Lower lobe of right lung (tissue), 2 donors: Measurements from ENCODE around the gene PASK. TPM values are rescaled to one million over a fixed set of nuclear protein-coding genes. Genes with fewer than 3 reads are reported as not detected.

Source experiments
- ATAC-seq, 2 donors: fragments of 200-7000 bp; cut with Tn5 transposase; one replicate each; pipeline ENCODE4 v1.9.1; 2020 to 2022; ENCODE audit warnings: mild to moderate bottlenecking in 2 of 2, moderate library complexity in 2 of 2
- DNase-seq: peaks from one replicate; pipeline ENCODE4 v3.0.0-alpha.2; 2020
- H3K27ac ChIP-seq: fragments of 200-600 bp; one replicate; pipeline ENCODE4 v1.8.0; 2022
- H3K27me3 ChIP-seq: fragments of 200-600 bp; one replicate; pipeline ENCODE4 v1.8.0; 2022; ENCODE audit warnings: low read depth
- H3K36me3 ChIP-seq: fragments of 200-600 bp; one replicate; pipeline ENCODE4 v1.8.0; 2022; ENCODE audit warnings: mild to moderate bottlenecking
- H3K4me1 ChIP-seq: fragments of 200-600 bp; one replicate; pipeline ENCODE4 v1.8.0; 2022
- H3K4me3 ChIP-seq: fragments of 200-600 bp; one replicate; pipeline ENCODE4 v1.8.0; 2022; ENCODE audit warnings: mild to moderate bottlenecking
- H3K9me3 ChIP-seq: fragments of 200-600 bp; one replicate; pipeline ENCODE4 v1.8.0; 2022
- intact Hi-C: fragments of 100-400 bp; cut with DNase I; formaldehyde crosslinking; loops from one replicate; pipeline ENCODE4 v1.11.0; 2022
- total RNA-seq: library from RNA; stranded (reverse); fragmentation: NEBNext Ultra II Directional; extraction: Animal tissue kit (Norgen Biotek cat#: 25700); gene quantifications from one replicate; pipeline ENCODE4 v1.2.1, GENCODE V29; 2021
- TF ChIP-seq, protein P1 (sequence below): fragments of 200-600 bp; IDR thresholded peaks from one replicate; pipeline ENCODE4 v1.8.0; 2022; ENCODE audit warnings: antibody characterized with exemption, mild to moderate bottlenecking
- donor health status: DM: no; HTN: yes; CAD: no; lungs with severe emphysema.

The PASK gene
- total RNA-seq, 1 donor from 2014 or later: 10.8 TPM

DNA sequence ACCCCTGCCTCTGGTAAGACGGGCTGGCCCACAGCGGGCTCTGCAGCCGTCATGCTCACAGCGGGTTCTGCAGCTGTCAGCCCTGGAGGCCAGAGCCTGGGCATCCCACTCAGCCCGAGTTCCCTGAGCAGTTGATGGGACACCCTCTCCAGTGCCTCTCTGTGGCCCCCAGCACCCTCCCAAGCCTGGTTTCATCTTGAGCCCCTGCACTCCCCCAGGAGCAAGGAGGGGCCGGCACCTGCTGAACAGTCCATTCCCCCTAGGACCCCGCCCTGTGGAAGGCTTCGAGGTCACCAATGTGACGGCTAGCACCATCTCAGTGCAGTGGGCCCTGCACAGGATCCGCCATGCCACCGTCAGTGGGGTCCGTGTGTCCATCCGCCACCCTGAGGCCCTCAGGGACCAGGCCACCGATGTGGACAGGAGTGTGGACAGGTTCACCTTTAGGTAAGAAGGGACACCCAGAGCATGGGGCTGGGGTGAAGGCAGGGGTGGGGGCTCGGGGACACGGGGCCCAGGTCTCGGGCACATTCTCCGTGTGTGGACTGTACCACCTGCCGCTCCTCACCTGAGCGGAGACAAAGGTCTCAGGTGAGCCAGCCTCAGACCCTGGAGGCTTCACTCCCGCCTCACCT, 81.7 kb downstream of the PASK start:
- Histone ChIP-seq H3K27me3 (no peaks in the 10 kb centered on the region), H3K4me1 (no peaks in the 10 kb centered on the region), H3K27ac (no peak overlapping the region), H3K36me3 (peaks cover 77% of the 10 kb centered on the region), H3K4me3 (no peak overlapping the region), H3K9me3 (no peaks in the 10 kb centered on the region)
- no peak for DNase-seq
- intact Hi-C loops: no loop called here
- ATAC-seq: no peak
- TF ChIP-seq, protein P1, sequence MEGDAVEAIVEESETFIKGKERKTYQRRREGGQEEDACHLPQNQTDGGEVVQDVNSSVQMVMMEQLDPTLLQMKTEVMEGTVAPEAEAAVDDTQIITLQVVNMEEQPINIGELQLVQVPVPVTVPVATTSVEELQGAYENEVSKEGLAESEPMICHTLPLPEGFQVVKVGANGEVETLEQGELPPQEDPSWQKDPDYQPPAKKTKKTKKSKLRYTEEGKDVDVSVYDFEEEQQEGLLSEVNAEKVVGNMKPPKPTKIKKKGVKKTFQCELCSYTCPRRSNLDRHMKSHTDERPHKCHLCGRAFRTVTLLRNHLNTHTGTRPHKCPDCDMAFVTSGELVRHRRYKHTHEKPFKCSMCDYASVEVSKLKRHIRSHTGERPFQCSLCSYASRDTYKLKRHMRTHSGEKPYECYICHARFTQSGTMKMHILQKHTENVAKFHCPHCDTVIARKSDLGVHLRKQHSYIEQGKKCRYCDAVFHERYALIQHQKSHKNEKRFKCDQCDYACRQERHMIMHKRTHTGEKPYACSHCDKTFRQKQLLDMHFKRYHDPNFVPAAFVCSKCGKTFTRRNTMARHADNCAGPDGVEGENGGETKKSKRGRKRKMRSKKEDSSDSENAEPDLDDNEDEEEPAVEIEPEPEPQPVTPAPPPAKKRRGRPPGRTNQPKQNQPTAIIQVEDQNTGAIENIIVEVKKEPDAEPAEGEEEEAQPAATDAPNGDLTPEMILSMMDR: no peak

DNA sequence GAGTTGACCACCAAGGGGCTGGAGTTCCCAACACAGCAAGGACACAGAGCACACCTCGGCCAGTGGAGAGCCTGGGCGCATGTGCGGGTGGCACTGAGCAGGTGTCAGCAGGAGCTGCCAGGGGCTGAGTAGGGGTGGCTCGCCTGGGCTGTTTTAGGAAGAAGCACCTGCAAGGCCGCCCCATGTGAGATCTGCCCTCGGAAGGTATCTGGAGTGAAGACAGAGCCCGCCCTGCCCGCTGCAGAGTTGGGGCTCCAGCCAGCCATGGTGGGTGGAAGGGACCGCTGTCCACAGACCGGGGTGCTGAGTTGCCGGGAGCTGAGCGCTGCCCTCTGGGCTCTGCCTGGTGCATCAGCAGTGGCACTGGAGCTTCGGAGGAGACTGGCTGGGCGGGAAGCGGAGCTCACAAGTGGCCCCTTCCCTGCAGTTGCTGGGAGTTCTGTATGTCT, 82.4 kb downstream of the PASK start:
- ATAC-seq: no peak
- no peaks in the 10 kb centered on the region for H3K27me3 ChIP-seq
- TF ChIP-seq, protein P1: no peak
- H3K4me1 ChIP-seq: no peaks in the 10 kb centered on the region
- no peaks in the 10 kb centered on the region for H3K9me3 ChIP-seq
- peaks cover 70% of the 10 kb centered on the region for H3K36me3 ChIP-seq
- no peak overlapping the region for H3K4me3 ChIP-seq
- H3K27ac ChIP-seq: no peak overlapping the region
- no peak for DNase-seq
- intact Hi-C loops: no loop called here

- no peak for ATAC-seq
- intact Hi-C loops: no loop called here
- Histone ChIP-seq H3K4me1 (no peaks in the 10 kb centered on the region), H3K36me3 (peaks cover 65% of the 10 kb centered on the region), H3K9me3 (no peaks in the 10 kb centered on the region), H3K27ac (no peak overlapping the region), H3K27me3 (no peaks in the 10 kb centered on the region), H3K4me3 (no peak overlapping the region)
- TF ChIP-seq, protein P1: no peak
- DNase-seq: no peak
Measured at GRCh38 chr2:241066171-241066892, 82.9 kb downstream of the PASK start.

DNA sequence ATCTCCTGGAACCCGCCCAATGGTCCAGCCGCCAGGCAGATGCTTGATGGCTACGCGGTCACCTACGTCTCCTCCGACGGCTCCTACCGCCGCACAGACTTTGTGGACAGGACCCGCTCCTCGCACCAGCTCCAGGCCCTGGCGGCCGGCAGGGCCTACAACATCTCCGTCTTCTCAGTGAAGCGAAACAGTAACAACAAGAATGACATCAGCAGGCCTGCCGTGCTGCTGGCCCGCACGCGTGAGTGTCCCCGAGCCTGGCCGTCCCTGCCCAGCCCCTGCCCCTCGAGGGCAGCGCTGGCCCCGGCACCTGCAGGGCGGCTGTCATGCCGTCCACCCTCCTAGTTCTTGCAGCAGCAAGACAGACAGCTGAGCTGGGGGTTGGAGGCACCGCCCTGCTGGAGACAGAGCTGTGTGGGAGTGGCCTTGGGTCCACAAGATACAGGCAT, 83.9 kb downstream of the PASK start:
- intact Hi-C loops: no loop called here
- DNase-seq (no peak), ATAC-seq (no peak)
- Histone ChIP-seq H3K27ac (no peak overlapping the region), H3K4me3 (no peak overlapping the region), H3K36me3 (peaks cover 55% of the 10 kb centered on the region), H3K4me1 (peaks cover 7% of the 10 kb centered on the region), H3K9me3 (no peaks in the 10 kb centered on the region), H3K27me3 (no peaks in the 10 kb centered on the region)
- TF ChIP-seq, protein P1: no peak

DNA sequence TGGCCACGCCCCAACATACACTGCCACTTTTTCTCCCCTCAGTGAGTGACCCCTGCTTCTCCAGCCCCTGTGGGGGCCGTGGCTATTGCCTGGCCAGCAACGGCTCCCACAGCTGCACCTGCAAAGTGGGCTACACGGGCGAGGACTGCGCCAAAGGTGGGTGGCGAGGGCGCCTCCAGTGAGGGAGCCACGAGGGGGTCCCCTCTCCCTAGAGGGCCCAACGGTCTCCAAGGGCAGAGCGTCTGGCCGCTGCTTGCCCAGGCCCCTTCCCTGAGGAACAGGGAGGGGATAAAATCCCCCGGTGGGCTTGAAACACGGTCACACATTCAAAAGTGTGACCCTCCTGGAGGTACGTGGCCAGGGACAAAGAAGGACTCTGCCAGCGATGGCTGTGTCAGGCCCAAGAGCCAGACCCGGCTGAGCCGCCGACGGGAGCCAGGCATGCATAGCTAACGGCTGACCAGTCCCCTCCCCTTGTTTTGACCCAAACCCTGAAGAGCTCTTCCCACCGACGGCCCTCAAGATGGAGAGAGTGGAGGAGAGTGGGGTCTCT, 84.4 kb downstream of the PASK start:
- Histone ChIP-seq H3K27ac (no peak overlapping the region), H3K27me3 (no peaks in the 10 kb centered on the region), H3K4me1 (peaks cover 7% of the 10 kb centered on the region), H3K4me3 (no peak overlapping the region), H3K9me3 (no peaks in the 10 kb centered on the region), H3K36me3 (peaks cover 50% of the 10 kb centered on the region)
- TF ChIP-seq, protein P1: no peak
- DNase-seq: no peak
- no peak for ATAC-seq
- intact Hi-C loops: no loop called here
